B cell (primary cell): ENCODE measurements around the gene SLC22A31.

Source experiments
- CTCF ChIP-seq: fragments of 200-600 bp; IDR thresholded peaks from one replicate; pipeline ENCODE4 v1.8.0; 2022; ENCODE audit warnings: antibody characterized with exemption, mild to moderate bottlenecking
- EZH2 ChIP-seq: IDR thresholded peaks from 2 replicates; pipeline ENCODE4 v1.6.1; 2012; ENCODE audit warnings: borderline replicate concordance, low read depth, mild to moderate bottlenecking, moderate library complexity, low read length; ENCODE audit not compliant: insufficient read depth, poor library complexity, severe bottlenecking

- TF ChIP-seq CTCF = no peak
- TF ChIP-seq EZH2 = no peak
Observed at GRCh38 chr16:89159066-89159849, 41.1 kb downstream of the SLC22A31 start.
